RPMI7951 (cell line): ENCODE measurements around the gene NLGN3. TPM values are rescaled to one million over a fixed set of nuclear protein-coding genes. Genes with fewer than 3 reads are reported as not detected.

ENCODE experiments used
- DNase-seq: peaks from one replicate; pipeline ENCODE4 v3.0.0-alpha.2; 2012; ENCODE audit warnings: low read depth
- total RNA-seq: library from RNA; depleted of rRNA; stranded (reverse); fragments of >200 nt; shearing (Covaris generic); gene quantifications from 2 replicates; pipeline ENCODE4 v1.2.3, GENCODE V29; 2014; rRNA removed

NLGN3 gene
- total RNA-seq, 1 experiment from 2014 or later: under 0.01 TPM

DNA sequence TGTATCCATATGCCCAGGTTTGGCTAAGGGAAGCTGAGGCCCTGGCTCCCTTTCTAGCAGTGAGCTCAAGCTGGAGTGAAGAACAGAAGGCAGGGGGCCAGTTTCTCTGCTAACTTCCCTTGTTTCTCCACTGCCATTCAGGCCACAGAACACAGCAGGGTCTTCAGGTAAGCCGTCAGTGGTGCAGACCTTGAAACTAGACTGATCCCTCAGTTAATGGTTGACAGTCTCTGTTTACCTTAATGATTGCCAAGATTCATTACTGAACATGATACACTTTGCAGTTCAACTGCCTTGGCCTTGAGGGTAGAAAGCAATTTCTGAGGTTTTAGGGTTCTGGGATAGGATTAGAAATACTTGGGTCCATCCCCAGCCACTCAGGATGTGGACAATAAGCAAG is 69.5 kb downstream of the NLGN3 start:
- DNase-seq: no peak

DNA sequence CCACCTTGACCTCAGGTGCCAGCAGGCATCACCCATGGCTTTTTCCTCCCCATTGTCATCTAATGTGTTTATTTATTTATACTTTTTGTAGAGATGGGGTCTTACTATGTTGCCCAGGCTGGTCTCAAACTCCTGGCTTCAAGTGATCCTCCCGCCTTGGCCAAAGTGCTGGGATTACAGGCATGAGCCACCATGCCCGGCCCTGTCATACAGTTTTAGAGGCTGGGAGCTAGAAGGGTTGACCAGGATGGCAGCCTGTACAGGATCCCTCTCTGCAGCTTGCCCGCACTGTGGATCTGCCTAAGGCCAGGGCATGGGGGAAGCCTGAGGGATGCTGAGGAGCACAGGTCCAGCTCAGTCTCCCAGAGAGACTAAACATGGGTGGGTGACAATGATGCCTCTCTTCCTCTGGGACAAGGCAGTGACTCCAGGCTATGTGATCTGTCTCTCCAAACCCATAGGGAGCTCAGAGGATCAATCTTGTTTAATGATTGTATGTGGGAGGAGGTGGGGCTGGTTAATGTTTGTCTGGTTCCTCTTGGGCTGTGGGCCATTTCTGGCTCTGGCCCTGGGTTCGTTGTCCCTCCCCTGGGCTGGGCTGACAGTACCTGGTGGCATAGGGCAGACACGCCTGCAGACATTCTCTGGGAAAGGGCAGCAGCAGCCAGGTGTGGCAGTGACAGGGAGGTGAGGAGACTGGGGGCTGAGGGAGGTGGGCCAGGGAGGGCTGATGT is 70.1 kb downstream of the NLGN3 start:
- no peak for DNase-seq

DNA sequence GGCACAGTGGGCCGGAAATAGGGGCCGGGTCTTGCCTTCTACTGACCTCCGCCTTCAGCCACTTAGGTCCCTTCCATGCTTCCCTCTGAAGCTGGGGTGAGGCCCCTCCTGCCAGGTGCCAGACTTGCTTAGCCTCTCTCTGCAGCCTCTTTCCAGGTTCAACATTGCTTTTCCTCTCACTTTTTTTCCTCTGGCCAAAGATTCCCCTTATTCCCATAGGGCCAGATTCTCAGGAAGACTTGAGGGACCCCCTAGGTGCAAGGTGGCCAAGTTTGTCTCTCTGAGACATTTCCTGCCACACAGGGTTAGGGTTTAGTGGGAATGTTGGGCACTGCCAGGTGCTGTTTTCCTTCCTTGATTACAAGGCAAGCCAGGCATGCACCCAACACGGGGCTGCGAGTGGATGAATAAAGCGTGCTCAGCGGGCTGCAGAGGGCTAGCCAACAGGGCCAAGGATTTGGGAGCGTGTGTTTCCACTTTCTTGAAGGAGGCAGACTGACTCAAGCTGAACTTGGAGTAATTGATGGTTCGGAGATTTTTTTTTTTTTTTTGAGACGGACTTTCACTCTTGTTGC is 70.8 kb downstream of the NLGN3 start:
- DNase-seq: no peak

DNA sequence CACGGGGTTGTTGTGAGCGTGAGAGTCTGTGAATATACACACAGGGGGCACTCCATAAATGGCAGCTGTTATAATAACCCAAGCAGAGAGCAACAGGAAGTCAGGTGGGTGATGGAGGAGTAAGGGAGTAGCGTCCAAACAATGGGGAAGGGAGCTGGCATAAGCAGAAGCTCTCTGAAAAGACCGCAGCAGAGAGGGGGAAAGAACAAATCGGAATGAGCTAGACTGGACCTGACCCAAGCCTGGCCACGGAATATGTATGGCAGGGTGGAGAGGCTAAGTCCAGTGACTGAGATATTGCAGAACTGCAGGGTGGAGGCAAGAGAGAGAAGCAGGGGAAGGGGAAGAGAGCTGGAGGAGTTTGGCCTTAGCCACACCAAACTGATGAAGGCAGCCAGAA is 71.8 kb downstream of the NLGN3 start:
- no peak for DNase-seq

DNA sequence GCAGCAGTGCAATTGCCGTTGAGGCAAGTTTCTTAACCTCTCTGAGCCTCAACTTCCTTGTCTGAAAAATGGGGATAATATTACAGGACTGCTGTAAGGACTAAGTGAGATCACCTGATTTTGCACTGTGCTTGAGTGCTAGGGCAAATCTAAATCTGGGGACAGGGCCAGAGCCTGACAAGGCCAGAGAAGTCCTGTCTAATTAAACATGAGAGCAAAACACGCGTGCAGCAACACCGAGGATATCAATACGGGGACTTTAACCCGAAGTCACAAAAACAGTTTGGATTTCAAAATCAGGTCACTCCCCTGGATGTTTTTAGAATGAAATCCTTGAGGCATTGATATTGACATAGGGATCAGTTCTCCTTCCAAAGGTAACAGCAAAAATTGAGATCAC is 72.7 kb downstream of the NLGN3 start:
- DNase-seq: no peak

Other genes with a start within 250 kb of the NLGN3 start
- 0.36 and 0.88 TPM in 2 replicates for gene TEX11, start 236.1 kb upstream of the NLGN3 start, total RNA-seq
- not detected in 2 replicates for gene SLC7A3, start 213.7 kb upstream of the NLGN3 start, total RNA-seq
- gene SNX12, start 76.5 kb upstream of the NLGN3 start, total RNA-seq: 75.6 and 86.4 TPM in 2 replicates
- gene FOXO4, start 49.0 kb upstream of the NLGN3 start, total RNA-seq: 4.2 and 4.3 TPM in 2 replicates
- gene CXorf65, start 38.1 kb upstream of the NLGN3 start, total RNA-seq: not detected in 2 replicates
- gene IL2RG, start 33.3 kb upstream of the NLGN3 start, total RNA-seq: not detected in 2 replicates
- 19.3 and 35.1 TPM in 2 replicates for gene MED12, start 26.2 kb upstream of the NLGN3 start, total RNA-seq
- gene GJB1, start 78.4 kb downstream of the NLGN3 start, total RNA-seq: not detected in 2 replicates
- gene ZMYM3, start 109.3 kb downstream of the NLGN3 start, total RNA-seq: 19.7 and 23.2 TPM in 2 replicates
- gene NONO, start 138.8 kb downstream of the NLGN3 start, total RNA-seq: 487 and 489 TPM in 2 replicates
- 0.96 and 0.98 TPM in 2 replicates for gene ITGB1BP2, start 156.9 kb downstream of the NLGN3 start, total RNA-seq
- 16.0 and 18.8 TPM in 2 replicates for gene TAF1, start 221.5 kb downstream of the NLGN3 start, total RNA-seq